ENCODE measurements around the gene NAA25. TPM values are rescaled to one million over a fixed set of nuclear protein-coding genes. Genes with fewer than 3 reads are reported as not detected.
"Not testable (repeated sequence)": the region's sequence is repeated elsewhere in the genome, so short reads cannot be mapped to it uniquely, and the experiment has no call there.

NAA25 gene
- total and polyA plus RNA-seq, 8 donors: 2.3 to 72.6 (median 11.3) TPM

GRCh38 chr12:112107306-112108201 lies 1.0 kb downstream of the NAA25 start:
- 15 to 19% (median 17%) methylated on average over 13 of the region's 13 CpGs for WGBS, 5 donors
- H3K27ac ChIP-seq: peak overlapping the region; percentile 94 to 98 (median 96)
- no peaks in the 10 kb centered on the region for H3K36me3 ChIP-seq
- TF ChIP-seq POLR2AphosphoS5 (IDR thresholded peaks at IDR 0.05) (no peak), EP300 (IDR thresholded peaks at IDR 0.05) (no peak), CTCF (IDR thresholded peaks at IDR 0.05) (no peak), POLR2A (IDR thresholded peaks at IDR 0.05) (no peak)
- no peaks in the 10 kb centered on the region for H3K27me3 ChIP-seq
- peak overlapping the region; percentile 69 to 98 (median 90) for H3K4me3 ChIP-seq
- intact Hi-C loops (cut with DNase I; ENCODE audit: low total_unique reads): no loop called here
- H3K9me3 ChIP-seq: no peaks in the 10 kb centered on the region
- H3K4me1 ChIP-seq: peaks cover 25 to 84% (median 47%) of the 10 kb centered on the region in 4 donors
- peak in 1 of 2 donors; percentile 52 for DNase-seq

GRCh38 chr12:112105891-112106290 lies 2.7 kb downstream of the NAA25 start:
- Histone ChIP-seq H3K4me1 (peaks cover 21 to 68% (median 41%) of the 10 kb centered on the region in 4 donors), H3K36me3 (peaks cover 4 to 10% (median 7%) of the 10 kb centered on the region in 4 donors), H3K27ac (no peak overlapping the region), H3K27me3 (no peaks in the 10 kb centered on the region), H3K9me3 (no peaks in the 10 kb centered on the region), H3K4me3 (no peak overlapping the region)
- no peak for TF ChIP-seq EP300 (IDR thresholded peaks at IDR 0.05)
- no peak for TF ChIP-seq POLR2A (IDR thresholded peaks at IDR 0.05)
- no peak for TF ChIP-seq CTCF (IDR thresholded peaks at IDR 0.05)
- TF ChIP-seq POLR2AphosphoS5 (IDR thresholded peaks at IDR 0.05): no peak
- intact Hi-C loops (cut with DNase I; ENCODE audit: low total_unique reads): no loop called here
- DNase-seq: no peak
- WGBS, 5 donors: 73 to 78% (median 75%) methylated on average over 3 of the region's 3 CpGs

GRCh38 chr12:112103758-112104503 lies 4.7 kb downstream of the NAA25 start:
- Histone ChIP-seq H3K27me3 (no peaks in the 10 kb centered on the region), H3K36me3 (peaks cover 5 to 29% (median 24%) of the 10 kb centered on the region in 4 donors), H3K4me1 (peaks cover 13 to 55% (median 36%) of the 10 kb centered on the region in 4 donors), H3K4me3 (no peak overlapping the region), H3K27ac (no peak overlapping the region), H3K9me3 (no peaks in the 10 kb centered on the region)
- no peak for DNase-seq
- intact Hi-C loops (cut with DNase I; ENCODE audit: low total_unique reads): no loop called here
- TF ChIP-seq CTCF (IDR thresholded peaks at IDR 0.05): no peak
- 85 to 90% (median 87%) methylated on average over 8 of the region's 8 CpGs for WGBS, 5 donors

GRCh38 chr12:112102746-112103145 lies 5.8 kb downstream of the NAA25 start:
- H3K4me3 ChIP-seq; H3K9me3 ChIP-seq; intact Hi-C loops (cut with DNase I; ENCODE audit: low total_unique reads); H3K27ac ChIP-seq; H3K27me3 ChIP-seq; DNase-seq: not testable (repeated sequence)
- Histone ChIP-seq H3K36me3 (peaks cover 5 to 39% (median 33%) of the 10 kb centered on the region in 4 donors), H3K4me1 (peaks cover 13 to 57% (median 37%) of the 10 kb centered on the region in 4 donors)
- 93 to 96% (median 96%) methylated on average over 19 of the region's 19 CpGs for WGBS, 5 donors
